IPS-18c (cell line): Measurements from ENCODE around the gene CRYBA1.

ENCODE experiments used
- H3K4me3 ChIP-seq: 2 replicates; pipeline ENCODE4 v1.7.0; 2013; ENCODE audit warnings: low read depth, mild to moderate bottlenecking, low read length, moderate library complexity; ENCODE audit not compliant: insufficient read depth
- H3K9me3 ChIP-seq: one replicate; pipeline ENCODE4 v1.6.1; 2013; ENCODE audit warnings: mild to moderate bottlenecking, low read length, moderate library complexity; ENCODE audit not compliant: control insufficient read depth, insufficient read depth

The CRYBA1 gene

GRCh38 chr17:29295420-29295819, 48.8 kb downstream of the CRYBA1 start:
- no peak overlapping the region for H3K4me3 ChIP-seq

GRCh38 chr17:29299031-29299430, 52.4 kb downstream of the CRYBA1 start:
- Histone ChIP-seq H3K9me3 (no peaks in the 10 kb centered on the region), H3K4me3 (no peak overlapping the region)

More at GRCh38 chr17:29295420-29295819, 48.8 kb downstream of the CRYBA1 start:
- H3K9me3 ChIP-seq = no peaks in the 10 kb centered on the region

GRCh38 chr17:29303386-29303785, 56.7 kb downstream of the CRYBA1 start:
- H3K9me3 ChIP-seq = no peaks in the 10 kb centered on the region
- no peak overlapping the region for H3K4me3 ChIP-seq
